DOHH2 (cell line): ENCODE measurements around the gene EPB41L3.

Source experiments
- H3F3A ChIP-seq: fragments of 200-600 bp; sonication (generic), shearing (Covaris generic); 2 replicates; pipeline ENCODE4 v1.6.0; 2016; ENCODE audit warnings: antibody characterized with exemption, mild to moderate bottlenecking; ENCODE audit not compliant: control insufficient read depth, insufficient read depth
- H3K27ac ChIP-seq: fragments of 200-600 bp; sonication (generic); 2 replicates; pipeline ENCODE4 v1.5.1; 2014; ENCODE audit warnings: low read depth, mild to moderate bottlenecking, low read length, moderate library complexity
- H3K27me3 ChIP-seq: fragments of 200-600 bp; sonication (generic); 2 replicates; pipeline ENCODE4 v1.6.1; 2014; ENCODE audit warnings: mild to moderate bottlenecking, low read length, mixed read lengths; ENCODE audit not compliant: control insufficient read depth
- H3K36me3 ChIP-seq: fragments of 200-600 bp; sonication (generic); 2 replicates; pipeline ENCODE4 v1.6.1; 2014; ENCODE audit warnings: mild to moderate bottlenecking, low read length, moderate library complexity, mixed read lengths; ENCODE audit not compliant: control insufficient read depth
- H3K4me1 ChIP-seq: fragments of 200-600 bp; sonication (generic); 2 replicates; pipeline ENCODE4 v1.6.1; 2014; ENCODE audit warnings: mild to moderate bottlenecking, low read length, mixed read lengths; ENCODE audit not compliant: control insufficient read depth
- H3K4me2 ChIP-seq: fragments of 200-600 bp; sonication (generic); 2 replicates; pipeline ENCODE4 v1.6.0; 2014; ENCODE audit warnings: mild to moderate bottlenecking, low read length, moderate library complexity
- H3K4me3 ChIP-seq: fragments of 200-600 bp; sonication (generic); 2 replicates; pipeline ENCODE4 v1.5.1; 2014; ENCODE audit warnings: mild to moderate bottlenecking, low read length, mixed read lengths
- H3K79me2 ChIP-seq: fragments of 200-600 bp; sonication (generic); 2 replicates; pipeline ENCODE4 v1.6.1; 2014; ENCODE audit warnings: mild to moderate bottlenecking, low read length, mixed read lengths; ENCODE audit not compliant: control insufficient read depth
- H3K9me2 ChIP-seq: fragments of 200-600 bp; sonication (generic); replicated peaks from 2 replicates; pipeline ENCODE4 v1.6.1; 2014; ENCODE audit warnings: mild to moderate bottlenecking, low read length, mixed read lengths; ENCODE audit not compliant: control insufficient read depth
- H3K9me3 ChIP-seq: fragments of 200-600 bp; sonication (generic); 2 replicates; pipeline ENCODE4 v1.6.1; 2014; ENCODE audit warnings: antibody characterized with exemption, low read length, mixed read lengths; ENCODE audit not compliant: control insufficient read depth, insufficient read depth
- H4K20me1 ChIP-seq: fragments of 200-600 bp; sonication (generic); 2 replicates; pipeline ENCODE4 v1.6.0; 2014; ENCODE audit warnings: low read depth, mild to moderate bottlenecking, antibody characterized with exemption, low read length, moderate library complexity; ENCODE audit not compliant: control insufficient read depth, insufficient read depth
- EZH2phosphoT487 ChIP-seq: fragments of 200-600 bp; sonication (generic); IDR thresholded peaks from 2 replicates; pipeline ENCODE4 v1.6.1; 2017; ENCODE audit warnings: borderline replicate concordance, mild to moderate bottlenecking, antibody characterized with exemption, low read length, moderate library complexity, mixed read lengths
- TF ChIP-seq, protein P1 (sequence below): fragments of 200-600 bp; sonication (generic); IDR thresholded peaks from one replicate; pipeline ENCODE4 v1.5.1; 2014; ENCODE audit warnings: antibody characterized with exemption, mild to moderate bottlenecking, low read depth, low read length; ENCODE audit not compliant: poor library complexity, severe bottlenecking

Gene EPB41L3

DNA sequence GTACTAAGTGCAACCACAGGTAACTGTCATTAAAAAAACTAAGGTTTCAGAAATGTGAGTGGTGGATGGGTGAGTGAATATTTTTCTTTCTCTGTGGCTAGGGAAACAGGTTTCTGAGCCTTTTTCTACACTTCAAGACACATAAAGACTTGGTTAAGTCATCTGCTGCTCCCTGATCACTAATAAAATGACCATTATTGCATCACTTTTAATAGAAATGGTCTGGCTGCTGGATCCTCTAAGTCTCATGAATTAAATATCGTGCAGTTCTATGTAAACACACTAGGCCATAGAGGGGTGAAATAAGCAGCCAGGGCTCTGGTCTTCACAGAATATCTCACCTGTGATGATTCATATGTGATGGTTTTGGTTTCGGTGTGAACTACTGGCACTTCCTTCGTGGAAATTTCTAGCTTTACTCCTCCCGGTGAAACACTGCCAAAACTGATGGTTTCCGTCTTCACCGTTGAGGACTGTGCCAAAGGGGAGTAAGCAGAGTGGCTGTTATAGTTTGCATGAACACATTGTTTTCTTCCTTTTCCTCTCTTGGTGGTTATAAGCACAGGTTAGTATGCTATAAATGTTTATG, 147.8 kb downstream of the EPB41L3 start:
- 0 out of 2 replicates have a peak, but pooled peaks cover 2% of the 10 kb centered on the region for H3K9me3 ChIP-seq
- H3K36me3 ChIP-seq = no peaks in the 10 kb centered on the region
- H3K4me2 ChIP-seq = no peak overlapping the region
- H3K27ac ChIP-seq = no peak overlapping the region
- H3K79me2 ChIP-seq = no peaks in the 10 kb centered on the region
- H3K4me1 ChIP-seq = no peaks in the 10 kb centered on the region
- no peaks in the 10 kb centered on the region for H4K20me1 ChIP-seq
- no peaks in the 10 kb centered on the region for H3K27me3 ChIP-seq
- H3K9me2 ChIP-seq = no peaks in the 10 kb centered on the region
- no peak overlapping the region for H3K4me3 ChIP-seq
- no peak for TF ChIP-seq EZH2phosphoT487
- TF ChIP-seq, protein P1, sequence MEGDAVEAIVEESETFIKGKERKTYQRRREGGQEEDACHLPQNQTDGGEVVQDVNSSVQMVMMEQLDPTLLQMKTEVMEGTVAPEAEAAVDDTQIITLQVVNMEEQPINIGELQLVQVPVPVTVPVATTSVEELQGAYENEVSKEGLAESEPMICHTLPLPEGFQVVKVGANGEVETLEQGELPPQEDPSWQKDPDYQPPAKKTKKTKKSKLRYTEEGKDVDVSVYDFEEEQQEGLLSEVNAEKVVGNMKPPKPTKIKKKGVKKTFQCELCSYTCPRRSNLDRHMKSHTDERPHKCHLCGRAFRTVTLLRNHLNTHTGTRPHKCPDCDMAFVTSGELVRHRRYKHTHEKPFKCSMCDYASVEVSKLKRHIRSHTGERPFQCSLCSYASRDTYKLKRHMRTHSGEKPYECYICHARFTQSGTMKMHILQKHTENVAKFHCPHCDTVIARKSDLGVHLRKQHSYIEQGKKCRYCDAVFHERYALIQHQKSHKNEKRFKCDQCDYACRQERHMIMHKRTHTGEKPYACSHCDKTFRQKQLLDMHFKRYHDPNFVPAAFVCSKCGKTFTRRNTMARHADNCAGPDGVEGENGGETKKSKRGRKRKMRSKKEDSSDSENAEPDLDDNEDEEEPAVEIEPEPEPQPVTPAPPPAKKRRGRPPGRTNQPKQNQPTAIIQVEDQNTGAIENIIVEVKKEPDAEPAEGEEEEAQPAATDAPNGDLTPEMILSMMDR = no peak
- no peaks in the 10 kb centered on the region for H3F3A ChIP-seq

DNA sequence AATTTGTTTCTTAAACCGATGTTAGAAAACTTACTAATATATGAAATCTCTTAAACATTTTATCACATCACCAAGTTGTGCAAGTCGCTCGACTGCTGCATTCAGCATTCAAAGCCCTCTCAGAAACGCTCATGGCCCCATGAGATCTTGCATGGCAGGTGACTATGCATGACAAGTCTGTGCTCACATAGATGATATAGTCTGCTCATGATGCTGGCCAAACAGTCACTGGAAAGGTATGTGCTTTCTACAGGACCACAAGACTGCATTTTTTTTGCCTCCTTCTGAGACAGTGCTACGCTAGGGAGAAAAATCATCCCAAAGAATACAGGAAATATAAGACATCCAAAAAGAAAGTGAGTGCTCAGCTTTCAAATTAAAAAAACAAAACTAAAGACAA, 150.0 kb downstream of the EPB41L3 start:
- Histone ChIP-seq H3K4me2 (no peak overlapping the region), H3K4me1 (no peaks in the 10 kb centered on the region), H3K79me2 (no peaks in the 10 kb centered on the region), H4K20me1 (no peaks in the 10 kb centered on the region), H3K27me3 (no peaks in the 10 kb centered on the region), H3K9me2 (no peaks in the 10 kb centered on the region), H3F3A (no peaks in the 10 kb centered on the region), H3K4me3 (no peak overlapping the region), H3K27ac (no peak overlapping the region), H3K9me3 (peaks cover 6% of the 10 kb centered on the region; the same call in 1 of the 2 replicates), H3K36me3 (no peaks in the 10 kb centered on the region)
- no peak for TF ChIP-seq EZH2phosphoT487
- TF ChIP-seq, protein P1 = no peak

DNA sequence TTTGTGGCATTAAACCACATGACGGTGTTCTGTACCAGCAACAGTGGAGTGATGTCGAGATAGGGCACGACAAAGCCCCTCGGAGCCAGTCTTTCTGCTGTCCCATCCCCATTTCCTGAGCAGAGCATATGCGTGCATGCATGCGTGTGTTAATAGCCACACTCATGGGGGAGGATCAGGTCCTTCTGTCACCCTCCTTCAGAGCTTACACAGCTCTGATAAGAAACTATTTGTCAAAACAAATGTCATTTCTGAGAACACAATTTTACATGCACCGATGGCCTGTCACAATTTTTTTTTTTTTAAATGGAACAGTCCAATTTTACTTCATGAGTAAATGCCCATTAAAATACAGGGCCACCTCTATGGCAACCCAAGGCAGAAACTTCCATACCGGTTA, 152.4 kb downstream of the EPB41L3 start:
- Histone ChIP-seq H3K27ac (no peak overlapping the region), H4K20me1 (no peaks in the 10 kb centered on the region), H3K4me3 (no peak overlapping the region), H3K27me3 (no peaks in the 10 kb centered on the region), H3K9me3 (peaks cover 3% of the 10 kb centered on the region; the same call in 1 of the 2 replicates), H3K4me1 (no peaks in the 10 kb centered on the region), H3K9me2 (no peaks in the 10 kb centered on the region), H3F3A (no peaks in the 10 kb centered on the region), H3K36me3 (no peaks in the 10 kb centered on the region), H3K4me2 (no peak overlapping the region), H3K79me2 (no peaks in the 10 kb centered on the region)
- TF ChIP-seq, protein P1 = no peak
- no peak for TF ChIP-seq EZH2phosphoT487
